IPS-11a (cell line): Measurements from ENCODE around the gene MIS12.
A peak's percentile ranks its signal among the peaks of the same experiment; 100 is the strongest.

Source experiments
- H3K4me3 ChIP-seq: one replicate; pipeline ENCODE4 v1.5.1; 2013; ENCODE audit warnings: low read depth, low read length, control low read depth

The MIS12 gene

GRCh38 chr17:5486206-5487124 lies at the start of gene MIS12:
Gene MIS12 (plus strand): TSS chr17:5486566. CDS start chr17:5488863, 2,297 bp downstream.
- peak within 1 kb of the TSS; percentile 94 for H3K4me3 ChIP-seq

- peak overlapping the region; percentile 84 for H3K4me3 ChIP-seq
Observed at GRCh38 chr17:5437721-5438317, 48.5 kb upstream of the MIS12 start.

- H3K4me3 ChIP-seq, result peak within 1 kb of the TSS; percentile 84
Observed at GRCh38 chr17:5438716-5439445, 47.5 kb upstream of the MIS12 start, which contains the start of gene C1QBP. Gene C1QBP (minus strand): TSS chr17:5439155. CDS start chr17:5439073, 82 bp downstream.

GRCh38 chr17:5439446-5439764 lies 47.0 kb upstream of the MIS12 start:
- peak overlapping the region; percentile 84 for H3K4me3 ChIP-seq

GRCh38 chr17:5443728-5444127 lies 42.6 kb upstream of the MIS12 start:
- H3K4me3 ChIP-seq, result no peak overlapping the region

GRCh38 chr17:5444209-5444608 lies 42.2 kb upstream of the MIS12 start:
- H3K4me3 ChIP-seq, result no peak overlapping the region

GRCh38 chr17:5446786-5447185 lies 39.6 kb upstream of the MIS12 start:
- no peak overlapping the region for H3K4me3 ChIP-seq

GRCh38 chr17:5464717-5465507 lies 21.5 kb upstream of the MIS12 start:
- H3K4me3 ChIP-seq, result no peak overlapping the region

GRCh38 chr17:5466295-5466694 lies 20.1 kb upstream of the MIS12 start:
- H3K4me3 ChIP-seq, result no peak overlapping the region

- peak overlapping the region; percentile 74 for H3K4me3 ChIP-seq
Observed at GRCh38 chr17:5467416-5467815, 18.9 kb upstream of the MIS12 start.

- peak overlapping the region; percentile 74 for H3K4me3 ChIP-seq
Observed at GRCh38 chr17:5468075-5468473, 18.3 kb upstream of the MIS12 start.

- no peak overlapping the region for H3K4me3 ChIP-seq
Observed at GRCh38 chr17:5472511-5472910, 13.9 kb upstream of the MIS12 start.

- H3K4me3 ChIP-seq, result no peak overlapping the region
Observed at GRCh38 chr17:5473906-5474305, 12.5 kb upstream of the MIS12 start.

- no peak overlapping the region for H3K4me3 ChIP-seq
Observed at GRCh38 chr17:5478992-5479391, 7.4 kb upstream of the MIS12 start.

- H3K4me3 ChIP-seq, result no peak overlapping the region
Observed at GRCh38 chr17:5480962-5481361, 5.4 kb upstream of the MIS12 start.

GRCh38 chr17:5481451-5481850 lies 4.9 kb upstream of the MIS12 start:
- no peak overlapping the region for H3K4me3 ChIP-seq

GRCh38 chr17:5485270-5486205 lies 828 bp upstream of the MIS12 start, which contains the start of gene DERL2:
Gene DERL2 (minus strand): TSS chr17:5486178. CDS start chr17:5486161, 17 bp downstream.
- peak within 1 kb of the TSS; percentile 94 for H3K4me3 ChIP-seq

GRCh38 chr17:5488752-5489151 lies 2.4 kb downstream of the MIS12 start:
- no peak overlapping the region for H3K4me3 ChIP-seq

GRCh38 chr17:5492970-5493369 lies 6.6 kb downstream of the MIS12 start:
- H3K4me3 ChIP-seq, result no peak overlapping the region
